SK-N-SH treated with all-trans-retinoic acid at 6 μM for 48 hours (cell line): Measurements from ENCODE around the gene FAM53A.

Experiments used
- ATAC-seq: fragments of 200-7000 bp; cut with Tn5 transposase; 3 replicates; pipeline ENCODE4 v1.9.1; 2020; ENCODE audit warnings: mild to moderate bottlenecking, moderate library complexity
- ARNTL ChIP-seq: fragments of 450-650 bp; formaldehyde crosslinking; IDR thresholded peaks from 2 replicates; pipeline ENCODE4 v1.5.0; 2020; ENCODE audit warnings: low read depth, mild to moderate bottlenecking, moderate library complexity, borderline replicate concordance
- BACH2 ChIP-seq: fragments of 250-450 bp; sonication (Bioruptor Pico); IDR thresholded peaks from 2 replicates; pipeline ENCODE4 v1.9.0; 2021; ENCODE audit warnings: mild to moderate bottlenecking, borderline replicate concordance
- CREB5 ChIP-seq: fragments of 250-450 bp; sonication (Bioruptor Pico); IDR thresholded peaks from 2 replicates; pipeline ENCODE4 v1.5.1; 2020; ENCODE audit warnings: low read depth, mild to moderate bottlenecking, moderate library complexity
- CSDC2 ChIP-seq: fragments of 250-450 bp; sonication (Bioruptor Pico); IDR thresholded peaks from 2 replicates; pipeline ENCODE4 v1.5.0; 2020; ENCODE audit warnings: mild to moderate bottlenecking, moderate library complexity
- CSRNP3 ChIP-seq: fragments of 250-450 bp; sonication (Bioruptor Pico); IDR thresholded peaks from 2 replicates; pipeline ENCODE4 v1.5.1; 2021; ENCODE audit warnings: mild to moderate bottlenecking, moderate library complexity
- ESRRG ChIP-seq: fragments of 250-450 bp; sonication (Bioruptor Pico); IDR thresholded peaks from 2 replicates; pipeline ENCODE4 v1.6.1; 2021; ENCODE audit warnings: mild to moderate bottlenecking
- ISL1 ChIP-seq: fragments of 250-450 bp; sonication (Bioruptor Pico); IDR thresholded peaks from 2 replicates; pipeline ENCODE4 v2.1.2; 2022; ENCODE audit warnings: mild to moderate bottlenecking, moderate library complexity
- OSR1 ChIP-seq: fragments of 250-450 bp; sonication (Bioruptor Pico); IDR thresholded peaks from 2 replicates; pipeline ENCODE4 v1.8.0; 2022; ENCODE audit warnings: moderate library complexity, mild to moderate bottlenecking, inconsistent platforms
- POU6F1 ChIP-seq: fragments of 250-450 bp; sonication (Bioruptor Pico); IDR thresholded peaks from 2 replicates; pipeline ENCODE4 v1.8.0; 2021; ENCODE audit warnings: low read depth, mild to moderate bottlenecking, moderate library complexity, borderline replicate concordance
- PPARA ChIP-seq: fragments of 250-450 bp; sonication (Bioruptor Pico); IDR thresholded peaks from 2 replicates; pipeline ENCODE4 v1.5.0; 2020; ENCODE audit warnings: mild to moderate bottlenecking, borderline replicate concordance
- RARB ChIP-seq: fragments of 250-450 bp; sonication (Bioruptor Pico); IDR thresholded peaks from 2 replicates; pipeline ENCODE4 v1.8.0; 2021; ENCODE audit warnings: mild to moderate bottlenecking, moderate library complexity
- SNAI2 ChIP-seq: fragments of 250-450 bp; sonication (Bioruptor Pico); IDR thresholded peaks from 2 replicates; pipeline ENCODE4 v1.5.0; 2020; ENCODE audit warnings: mild to moderate bottlenecking, moderate library complexity
- TCF4 ChIP-seq: fragments of 250-450 bp; sonication (Bioruptor Pico); IDR thresholded peaks from 2 replicates; pipeline ENCODE4 v1.8.0; 2021; ENCODE audit warnings: mild to moderate bottlenecking, moderate library complexity, borderline replicate concordance
- TOX ChIP-seq: fragments of 250-450 bp; sonication (Bioruptor Pico); IDR thresholded peaks from 2 replicates; pipeline ENCODE4 v1.8.0; 2021; ENCODE audit warnings: mild to moderate bottlenecking, moderate library complexity, borderline replicate concordance
- TSHZ2 ChIP-seq: fragments of 250-450 bp; sonication (Bioruptor Pico); IDR thresholded peaks from 2 replicates; pipeline ENCODE4 v1.5.0; 2020; ENCODE audit warnings: mild to moderate bottlenecking, moderate library complexity
- ZC3H10 ChIP-seq: fragments of 250-450 bp; sonication (Bioruptor Pico); IDR thresholded peaks from 2 replicates; pipeline ENCODE4 v1.5.1; 2021; ENCODE audit warnings: mild to moderate bottlenecking, moderate library complexity
- ZFP3 ChIP-seq: fragments of 250-450 bp; sonication (Bioruptor Pico); IDR thresholded peaks from 2 replicates; pipeline ENCODE4 v1.5.0; 2020; ENCODE audit warnings: mild to moderate bottlenecking, moderate library complexity
- ZFP30 ChIP-seq: fragments of 450-650 bp; formaldehyde crosslinking; IDR thresholded peaks from 2 replicates; pipeline ENCODE4 v1.5.0; 2022; ENCODE audit warnings: mild to moderate bottlenecking, moderate library complexity
- ZNF565 ChIP-seq: fragments of 450-650 bp; formaldehyde crosslinking; conservative IDR thresholded peaks from 2 replicates; pipeline ENCODE4 v1.5.0; 2020; ENCODE audit warnings: low read depth, mild to moderate bottlenecking, moderate library complexity
- ZNF70 ChIP-seq: fragments of 450-650 bp; formaldehyde crosslinking; IDR thresholded peaks from 2 replicates; pipeline ENCODE4 v1.5.0; 2020; ENCODE audit warnings: mild to moderate bottlenecking, moderate library complexity
- ZNF8 ChIP-seq: fragments of 450-650 bp; formaldehyde crosslinking; IDR thresholded peaks from 2 replicates; pipeline ENCODE4 v1.5.0; 2020; ENCODE audit warnings: mild to moderate bottlenecking, moderate library complexity

FAM53A gene

GRCh38 chr4:1690698-1691097 is 6.6 kb upstream of the FAM53A start:
- no peak for TF ChIP-seq TSHZ2 (CRISPR knock-in tag)
- TF ChIP-seq ESRRG = no peak
- no peak for TF ChIP-seq ARNTL (CRISPR knock-in tag)
- no peak for TF ChIP-seq ZNF70 (CRISPR knock-in tag)
- no peak for TF ChIP-seq ZNF565 (CRISPR knock-in tag)
- TF ChIP-seq ZFP30 = no peak
- no peak for TF ChIP-seq POU6F1 (CRISPR knock-in tag)
- no peak for TF ChIP-seq ZFP3 (CRISPR knock-in tag)
- no peak for TF ChIP-seq CSDC2 (CRISPR knock-in tag)
- TF ChIP-seq TCF4 (CRISPR knock-in tag) = no peak
- ATAC-seq = no peak

- TF ChIP-seq BACH2 (CRISPR knock-in tag) = no peak
- no peak for TF ChIP-seq TSHZ2 (CRISPR knock-in tag)
- no peak for TF ChIP-seq POU6F1 (CRISPR knock-in tag)
- TF ChIP-seq ZNF8 (CRISPR knock-in tag) = no peak
- TF ChIP-seq CSDC2 (CRISPR knock-in tag) = no peak
- TF ChIP-seq ZNF565 (CRISPR knock-in tag) = no peak
- TF ChIP-seq ESRRG = no peak
- no peak for TF ChIP-seq CREB5
- no peak for TF ChIP-seq TOX (CRISPR knock-in tag)
- no peak for TF ChIP-seq TCF4 (CRISPR knock-in tag)
- no peak for TF ChIP-seq OSR1 (CRISPR knock-in tag)
- TF ChIP-seq ZC3H10 (CRISPR knock-in tag) = no peak
- ATAC-seq = no peak
Observed at GRCh38 chr4:1686440-1687036, 2.4 kb upstream of the FAM53A start.

GRCh38 chr4:1685235-1686150 is 1.4 kb upstream of the FAM53A start:
- no peak for ATAC-seq
- TF ChIP-seq RARB (CRISPR knock-in tag) (no peak), ZFP30 (no peak), TOX (CRISPR knock-in tag) (no peak), CSRNP3 (no peak), ISL1 (CRISPR knock-in tag) (no peak), PPARA (no peak), SNAI2 (CRISPR knock-in tag) (no peak), CREB5 (no peak), ZNF8 (CRISPR knock-in tag) (no peak), ZFP3 (CRISPR knock-in tag) (no peak)
